GM12801 (cell line): Measurements from ENCODE around the gene DNAAF3.

Source experiments
- CTCF ChIP-seq: IDR thresholded peaks from one replicate; pipeline ENCODE4 v1.5.1; 2011; ENCODE audit warnings: control low read depth; ENCODE audit not compliant: insufficient read length; ENCODE audit errors: extremely low read depth

Gene DNAAF3

GRCh38 chr19:55166530-55167268 lies at the start of gene DNAAF3:
TSS of gene DNAAF3 (minus strand) at chr19:55166613. CDS start at chr19:55166413, 200 bp downstream.
- no peak for TF ChIP-seq CTCF

GRCh38 chr19:55213547-55213946 lies 47.1 kb upstream of the DNAAF3 start:
- no peak for TF ChIP-seq CTCF

GRCh38 chr19:55212447-55212846 lies 46.0 kb upstream of the DNAAF3 start:
- no peak for TF ChIP-seq CTCF

- TF ChIP-seq CTCF, result no peak
These were observed 43.5 kb upstream of the DNAAF3 start for GRCh38 chr19:55209693-55210472.

- no peak for TF ChIP-seq CTCF
These were observed 42.7 kb upstream of the DNAAF3 start, which contains the start of gene PTPRH for GRCh38 chr19:55208880-55209692. TSS of gene PTPRH (minus strand) at chr19:55209501. CDS start at chr19:55209433, 68 bp downstream.

- TF ChIP-seq CTCF, result no peak
These were observed 40.5 kb upstream of the DNAAF3 start for GRCh38 chr19:55206664-55207500.
